GM18508 (cell line): ENCODE measurements around the gene ABCC11.
A peak's percentile ranks its signal among the peaks of the same experiment; 100 is the strongest.
"Not testable (repeated sequence)": the region's sequence is repeated elsewhere in the genome, so short reads cannot be mapped to it uniquely, and the experiment has no call there.

ENCODE experiments used
- ATAC-seq: cut with Tn5 transposase; IDR thresholded peaks from one replicate; pipeline ENCODE4 v1.9.1; 2021; ENCODE audit warnings: moderate number of reproducible peaks; ENCODE audit not compliant: insufficient read depth, unreplicated experiment

Gene ABCC11

DNA sequence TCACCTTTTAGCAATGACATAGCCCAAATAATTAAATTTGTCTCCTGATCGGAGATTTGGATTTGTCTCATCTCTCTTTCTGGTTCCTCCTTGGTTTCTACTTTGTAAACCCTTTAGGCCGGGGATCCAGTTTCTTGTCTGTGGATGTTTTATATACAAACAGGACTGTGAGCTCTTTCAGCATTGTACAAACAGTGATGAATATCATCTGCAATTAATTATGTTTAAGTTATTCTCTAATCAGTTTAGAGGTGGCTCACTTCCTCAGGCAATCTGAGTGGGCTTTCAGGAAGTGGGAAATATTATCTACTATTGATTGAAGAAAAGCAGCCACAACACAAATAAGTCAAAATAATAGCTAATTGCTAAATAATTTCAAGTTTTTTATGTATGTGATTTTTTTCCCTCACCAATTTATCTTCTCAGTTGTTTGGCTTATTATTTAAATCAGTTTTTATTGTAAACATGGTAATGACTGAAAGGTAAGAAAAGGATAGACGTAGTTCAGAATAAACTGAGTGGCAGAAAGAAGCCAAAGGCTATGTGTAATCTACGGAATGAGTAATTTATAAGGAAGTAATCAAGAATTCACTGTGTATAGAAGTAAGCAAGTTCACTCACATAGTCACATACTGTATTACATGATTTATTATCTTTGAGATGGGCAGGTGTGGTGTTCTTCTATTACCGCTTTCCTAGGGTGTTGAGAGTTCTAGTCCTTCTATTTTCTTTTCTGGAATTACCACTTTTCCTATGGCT, 3.4 kb upstream of the ABCC11 start:
- no peak for ATAC-seq

DNA sequence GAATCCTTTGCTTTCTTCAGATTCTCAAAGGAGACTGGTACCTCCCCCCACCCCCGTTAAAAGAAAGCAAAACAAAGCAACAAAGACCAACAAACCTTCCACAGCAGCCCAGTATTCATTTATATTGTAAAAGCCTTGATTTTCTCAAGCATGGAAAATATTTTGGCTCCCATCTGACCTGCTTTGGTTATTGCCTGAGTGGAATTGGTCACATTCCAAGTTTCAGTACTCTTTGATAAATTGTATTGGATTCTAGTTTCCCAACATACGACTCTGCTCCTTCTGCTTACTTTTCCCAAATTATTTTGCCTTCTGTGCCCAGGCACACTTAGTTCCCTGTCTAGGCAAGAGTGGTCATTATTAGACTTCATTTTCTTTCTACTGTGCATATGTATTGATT, 1.3 kb downstream of the ABCC11 start:
- no peak for ATAC-seq

DNA sequence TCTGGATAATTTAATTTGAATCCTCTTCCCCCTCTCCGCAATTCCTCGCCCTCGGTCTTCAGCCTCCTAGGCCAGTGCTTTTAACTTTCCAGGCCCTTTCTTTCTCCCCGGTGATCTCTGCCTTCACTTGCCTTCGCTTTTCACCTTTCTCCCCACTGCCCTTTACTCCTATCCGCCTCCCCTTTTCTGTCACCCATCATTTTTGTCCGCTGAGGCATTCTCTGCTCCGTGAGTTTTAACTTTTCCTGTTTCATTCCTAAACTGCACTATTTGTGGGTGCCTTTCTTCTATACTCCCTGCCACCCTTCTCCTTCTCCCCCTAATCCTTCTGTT, 2.5 kb downstream of the ABCC11 start:
- no peak for ATAC-seq

DNA sequence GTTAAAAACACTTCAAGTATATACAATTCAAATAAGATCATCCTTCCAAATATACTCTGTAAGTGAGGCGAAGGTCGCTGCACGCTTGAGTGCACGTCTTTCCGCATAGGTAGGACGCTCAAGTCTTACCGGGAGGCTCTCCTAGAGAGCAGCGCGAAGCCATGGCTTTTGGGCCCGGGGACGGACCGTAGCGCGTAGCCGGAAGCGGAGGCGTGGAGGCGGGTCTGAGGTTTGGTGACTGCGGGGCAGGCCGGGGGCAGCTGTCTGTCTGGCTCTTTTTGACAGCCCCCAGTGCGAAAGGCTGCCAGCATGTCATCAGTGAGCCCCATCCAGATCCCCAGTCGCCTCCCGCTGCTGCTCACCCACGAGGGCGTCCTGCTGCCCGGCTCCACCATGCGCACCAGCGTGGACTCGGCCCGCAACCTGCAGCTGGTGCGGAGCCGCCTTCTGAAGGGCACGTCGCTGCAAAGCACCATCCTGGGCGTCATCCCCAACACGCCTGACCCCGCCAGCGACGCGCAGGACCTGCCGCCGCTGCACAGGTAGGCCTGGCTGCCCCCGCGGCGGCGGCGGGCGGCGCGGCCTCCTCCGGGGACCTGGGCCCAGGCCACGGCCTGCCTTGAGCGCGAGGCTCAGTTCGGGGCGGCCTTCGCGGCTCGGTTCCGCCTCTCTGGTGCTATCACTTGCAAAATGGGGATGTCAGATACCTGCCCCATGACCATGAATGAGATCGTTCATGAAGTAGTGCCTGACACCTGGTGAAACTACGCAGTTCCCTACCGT, 3.1 kb downstream of the ABCC11 start, which contains the start of gene LONP2:
Gene LONP2, plus strand, starts transcription at position 221 of the 783 bp plus-strand sequence. Its CDS starts 89 bp downstream, at position 310.
- ATAC-seq: peak; percentile 74

DNA sequence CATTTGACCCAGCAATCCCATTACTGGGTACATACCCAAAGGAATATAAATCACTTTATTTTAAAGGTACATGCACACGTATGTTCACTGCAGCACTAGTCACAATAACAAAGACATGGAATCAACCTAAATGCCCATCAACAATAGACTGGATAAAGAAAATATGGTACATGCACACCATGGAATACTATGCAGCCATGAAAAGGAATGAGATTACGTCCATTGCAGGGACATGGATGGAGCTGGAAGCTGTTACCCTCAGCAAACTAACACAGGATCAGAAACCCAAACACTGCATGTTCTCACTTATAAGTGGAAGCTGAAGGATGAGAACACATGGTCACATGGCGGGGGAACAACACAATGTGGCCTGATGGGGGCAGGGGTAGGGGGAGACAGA, 7.2 kb downstream of the ABCC11 start:
- ATAC-seq: not testable (repeated sequence)

DNA sequence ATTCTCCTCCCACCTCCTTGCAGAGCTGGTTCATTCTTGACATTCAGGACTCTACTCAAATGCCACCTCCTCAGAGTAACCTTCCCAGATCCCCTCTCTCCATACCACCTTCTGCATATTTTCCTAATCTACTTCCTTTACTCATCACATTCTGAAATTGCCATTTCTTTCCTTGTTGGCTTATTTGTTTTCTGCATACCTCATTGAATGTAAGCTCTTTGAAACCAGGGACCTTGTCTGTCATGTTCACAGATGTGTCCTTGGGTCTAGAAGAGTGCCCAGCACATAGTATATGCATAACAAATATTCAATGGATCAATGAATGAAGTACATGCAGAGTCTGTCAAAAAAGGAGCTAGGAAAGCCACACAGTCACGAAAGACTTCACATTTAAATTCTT, 11.1 kb downstream of the ABCC11 start:
- ATAC-seq: no peak

DNA sequence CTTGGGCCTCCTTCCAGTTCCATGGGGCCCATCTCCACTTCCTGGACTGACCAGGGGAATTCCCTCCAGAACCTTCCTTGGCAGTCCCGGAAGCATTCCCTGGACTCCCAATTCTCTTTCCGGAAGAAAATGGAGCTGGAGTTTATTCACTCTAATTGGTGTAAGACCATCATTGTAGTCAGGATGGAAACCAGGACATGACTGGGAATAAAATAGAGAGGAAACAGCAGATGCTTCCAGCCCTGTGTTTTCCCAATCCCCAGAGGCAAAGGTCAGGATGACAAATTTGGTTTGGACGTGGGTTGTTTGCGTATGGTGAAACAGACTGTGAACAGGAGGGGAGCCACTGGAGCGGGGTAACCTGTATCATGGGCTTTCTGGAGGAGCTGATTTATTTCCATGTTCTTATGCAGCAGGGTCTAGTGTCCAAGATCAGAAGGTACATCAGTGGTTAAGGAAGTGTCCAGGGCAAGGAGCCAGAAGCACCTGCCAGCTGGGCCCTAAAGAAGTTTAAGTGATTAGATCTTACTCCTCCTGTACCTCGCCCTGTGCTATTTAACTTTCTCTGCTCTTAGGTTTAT, 11.7 kb downstream of the ABCC11 start:
- no peak for ATAC-seq

DNA sequence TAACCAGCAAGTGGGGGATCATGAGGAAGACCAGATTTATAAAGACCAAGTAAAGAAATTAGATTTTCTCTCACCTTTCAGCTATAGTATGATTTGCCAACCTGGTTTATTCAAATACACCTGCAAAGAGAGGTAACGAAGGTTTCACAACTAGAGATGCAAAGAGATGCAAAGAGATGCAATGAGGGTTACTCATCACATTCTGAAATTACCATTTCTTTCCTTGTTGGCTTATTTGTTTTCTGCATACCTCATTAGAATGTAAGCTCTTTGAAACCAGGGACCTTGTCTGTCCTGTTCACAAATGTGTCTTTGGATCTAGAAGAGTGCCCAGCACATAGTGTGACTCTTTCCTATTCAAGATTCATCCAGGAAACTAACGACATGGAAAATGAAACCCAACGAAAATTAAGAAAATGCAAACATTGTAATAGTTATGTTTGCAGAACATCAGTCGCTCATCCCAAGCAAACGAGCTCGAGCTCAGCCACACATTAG, 12.2 kb downstream of the ABCC11 start:
- no peak for ATAC-seq

DNA sequence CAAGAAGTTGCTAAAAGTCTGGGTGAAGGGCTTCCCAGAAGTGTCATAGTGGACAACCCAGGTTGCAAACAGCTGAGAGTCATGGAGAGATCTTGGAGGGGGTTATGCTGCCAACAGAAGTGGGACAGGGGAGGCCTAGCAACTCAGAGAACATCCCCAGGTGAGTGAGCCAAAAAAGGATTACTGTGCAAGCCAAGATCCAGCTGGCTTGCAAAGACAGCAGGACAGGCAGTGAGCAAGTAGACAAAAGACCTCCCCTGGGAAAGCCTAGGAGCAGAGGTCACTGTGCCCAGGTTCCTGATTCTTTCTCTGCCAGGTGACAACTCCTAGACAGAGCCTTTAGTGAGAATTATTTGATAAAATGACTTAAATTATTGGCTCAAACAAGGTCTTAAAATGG, 12.7 kb downstream of the ABCC11 start:
- no peak for ATAC-seq

DNA sequence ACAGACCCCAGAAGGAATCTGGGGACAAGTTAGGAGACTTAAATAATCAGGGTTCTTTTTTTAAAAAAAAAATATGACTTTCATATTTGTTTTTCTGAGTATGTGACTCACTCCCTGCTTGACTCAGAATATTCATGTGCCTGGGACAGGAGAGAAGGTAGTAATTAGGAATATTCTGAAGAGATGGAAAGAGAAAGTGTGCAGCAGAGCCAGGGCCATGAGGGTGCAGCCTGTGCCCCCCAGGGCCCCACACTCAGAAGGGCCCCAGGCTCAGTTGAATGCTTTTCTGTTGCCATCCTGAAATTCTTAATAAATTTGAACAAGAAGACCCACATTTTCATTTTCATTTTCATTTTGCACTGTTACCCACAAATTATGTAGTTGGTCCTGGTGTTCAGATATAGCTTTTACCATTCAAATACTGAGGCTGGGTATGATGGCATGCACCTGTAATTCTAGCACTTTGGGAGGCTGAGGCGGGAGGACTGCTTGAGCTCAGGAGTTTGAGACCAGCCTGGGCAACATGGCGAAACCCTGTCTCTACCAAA, 14.8 kb downstream of the ABCC11 start:
- no peak for ATAC-seq

DNA sequence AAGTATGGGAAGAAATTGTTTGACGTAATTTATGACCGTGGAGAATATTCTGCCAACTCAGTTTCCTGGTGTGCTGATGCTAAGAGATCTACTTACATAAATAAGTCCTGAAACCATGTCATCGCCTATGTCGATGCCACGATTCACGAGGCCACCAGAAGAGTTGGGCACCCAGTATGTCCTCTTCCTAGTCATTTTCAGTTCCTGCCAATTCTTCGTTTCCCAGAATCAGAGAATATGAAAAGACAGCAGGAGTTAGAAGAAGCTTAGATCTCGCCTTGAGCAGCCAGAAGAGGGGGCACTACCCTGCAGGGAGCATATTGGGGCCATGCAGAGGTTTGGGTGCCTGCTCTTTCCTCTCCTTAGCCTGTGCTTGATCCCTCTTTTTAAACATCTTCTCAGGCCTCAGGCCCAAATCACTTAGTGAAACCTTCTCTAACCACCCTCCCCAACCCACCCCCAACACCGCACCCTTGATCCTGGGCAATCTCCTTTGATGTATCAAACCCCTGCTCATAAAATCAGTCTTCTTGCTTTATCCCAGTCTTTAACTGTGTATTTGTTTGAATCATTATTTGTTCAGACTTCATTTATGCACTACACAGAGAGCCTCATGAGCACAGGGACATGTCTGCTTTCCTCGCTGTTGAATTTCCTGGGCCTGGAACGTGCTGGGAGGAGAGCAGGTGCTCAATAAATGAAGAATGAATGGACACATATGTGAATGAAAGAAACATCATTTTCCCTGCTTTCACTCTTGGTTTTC, 15.4 kb downstream of the ABCC11 start:
- ATAC-seq: no peak

DNA sequence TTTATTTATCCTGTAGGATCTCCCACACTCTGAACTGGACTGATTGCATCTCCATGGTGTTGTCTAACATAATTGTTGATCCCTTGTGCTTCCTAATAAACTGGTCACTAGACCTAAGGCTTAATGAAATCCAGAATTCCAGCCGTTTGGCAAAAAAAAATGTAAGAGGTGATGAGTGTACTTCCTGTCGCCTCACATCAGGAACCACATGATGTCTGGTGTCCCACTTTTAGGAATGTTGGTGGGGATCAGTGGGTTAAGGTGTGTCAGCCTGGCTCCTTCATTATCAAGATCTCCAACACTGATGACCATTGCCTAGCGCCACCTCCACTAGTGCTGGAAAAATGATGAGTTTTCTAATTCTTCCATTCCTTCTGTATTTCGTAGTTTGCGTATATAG, 21.9 kb downstream of the ABCC11 start:
- no peak for ATAC-seq

DNA sequence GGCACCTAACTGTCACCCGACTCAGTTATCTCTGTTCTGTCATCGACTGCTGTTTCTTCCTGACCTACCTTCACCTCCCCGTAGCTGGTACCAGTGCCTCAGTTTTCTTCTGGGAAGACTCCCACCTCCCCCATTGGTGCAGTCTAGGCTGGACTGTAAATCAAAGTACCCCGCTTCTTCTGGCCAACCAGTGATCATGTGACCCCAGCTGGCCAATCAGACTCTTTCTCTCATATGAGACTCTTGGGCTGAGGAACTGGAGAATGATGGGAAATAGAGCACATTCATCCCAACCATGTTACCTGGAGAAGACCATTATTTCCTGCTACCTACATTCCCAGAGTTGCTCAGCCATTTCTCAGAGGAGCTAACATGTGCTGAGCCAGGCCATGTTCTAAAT, 23.8 kb downstream of the ABCC11 start:
- no peak for ATAC-seq

DNA sequence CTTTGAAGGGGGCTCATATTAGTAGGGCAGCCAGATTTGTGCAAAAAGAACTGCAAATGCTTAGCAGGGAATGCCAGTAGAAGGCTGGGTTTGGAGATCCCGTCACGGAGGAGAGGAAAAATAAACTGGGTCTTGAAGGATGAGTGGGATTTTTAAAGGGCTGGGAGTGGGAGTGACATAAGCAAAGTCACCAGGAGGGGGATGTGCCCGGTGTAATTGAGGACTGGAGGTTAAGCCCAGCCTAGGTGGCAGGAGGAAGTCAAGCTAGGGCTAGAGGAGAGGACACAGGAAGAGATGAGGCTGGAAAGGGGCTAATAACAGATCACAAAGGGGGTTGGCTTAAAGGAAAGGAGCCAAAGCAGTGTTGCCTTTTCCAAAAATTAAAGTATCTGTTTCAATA, 26.4 kb downstream of the ABCC11 start:
- no peak for ATAC-seq

DNA sequence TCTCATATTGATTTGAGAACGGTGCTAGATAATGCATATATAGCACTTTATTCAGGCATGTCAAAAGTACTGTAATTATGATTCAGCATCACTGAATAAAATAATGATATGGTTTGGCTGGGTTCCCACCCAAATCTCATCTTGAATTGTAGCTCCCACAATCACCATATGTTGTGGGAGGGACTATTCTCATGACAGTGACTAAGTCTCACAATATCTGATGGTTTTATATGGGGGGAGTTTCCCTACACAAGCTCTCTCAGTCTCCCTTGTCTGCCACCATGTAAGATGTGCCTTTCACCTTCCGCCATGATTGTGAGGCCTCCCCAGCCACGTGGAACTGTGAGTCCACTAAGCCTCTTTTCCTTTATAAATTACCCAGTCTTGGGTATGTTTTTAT, 28.9 kb downstream of the ABCC11 start:
- ATAC-seq: no peak

DNA sequence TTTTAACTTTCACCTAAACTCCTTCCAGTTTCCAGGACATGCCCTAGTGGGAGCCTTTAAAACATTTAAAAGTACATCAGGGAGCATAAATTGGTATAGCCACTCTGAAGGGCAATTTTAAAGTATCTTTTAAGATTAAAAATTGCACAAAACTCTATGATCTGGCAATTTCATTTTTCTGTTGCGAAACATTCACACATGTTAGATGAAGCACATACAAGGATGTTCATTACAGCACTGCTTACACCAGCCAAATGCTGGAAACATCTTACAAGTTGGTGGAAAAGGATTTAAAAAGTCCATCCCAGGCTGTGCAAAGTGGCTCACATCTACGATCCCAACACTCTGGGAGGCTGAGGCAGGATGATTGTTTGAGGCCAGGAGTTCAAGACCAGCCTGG, 29.6 kb downstream of the ABCC11 start:
- ATAC-seq: no peak

DNA sequence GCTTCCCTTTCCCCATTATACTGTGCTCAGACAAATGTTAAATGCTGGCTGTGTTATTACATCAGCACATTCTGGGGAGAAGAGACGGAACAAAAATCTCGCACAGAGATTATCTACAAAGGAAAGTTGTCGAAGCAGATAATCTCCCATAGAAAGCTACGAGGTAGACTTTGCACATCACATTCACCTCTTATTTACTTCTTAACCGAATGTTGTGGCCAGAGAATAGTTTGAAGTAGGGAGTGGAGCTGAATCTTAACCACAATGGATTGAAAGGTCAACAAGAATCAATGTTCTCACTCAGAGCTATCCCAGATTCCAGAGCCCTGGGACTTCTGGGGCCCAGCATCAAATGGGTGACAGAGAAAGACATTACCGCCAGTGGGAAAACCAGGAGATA, 31.6 kb downstream of the ABCC11 start:
- ATAC-seq: no peak

DNA sequence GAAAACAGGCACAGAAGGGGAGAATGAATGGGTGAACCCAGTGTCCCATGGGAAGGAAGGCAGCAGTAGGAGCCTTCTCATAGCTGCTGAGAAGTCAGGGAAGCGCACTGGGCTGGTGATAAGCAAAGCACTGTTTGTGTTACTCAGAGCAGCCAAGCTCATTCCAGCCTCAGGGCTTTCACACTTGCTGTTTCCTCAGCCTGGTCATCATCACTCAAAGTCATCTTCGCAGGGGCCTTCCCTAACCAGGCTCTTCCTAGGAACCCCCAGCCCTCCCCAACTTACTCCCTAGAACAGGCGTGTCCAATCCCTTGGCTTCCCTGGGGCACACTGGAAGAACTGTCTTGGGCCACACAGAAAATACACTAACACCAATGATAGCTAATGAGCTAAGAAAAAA, 35.3 kb downstream of the ABCC11 start:
- ATAC-seq: no peak

DNA sequence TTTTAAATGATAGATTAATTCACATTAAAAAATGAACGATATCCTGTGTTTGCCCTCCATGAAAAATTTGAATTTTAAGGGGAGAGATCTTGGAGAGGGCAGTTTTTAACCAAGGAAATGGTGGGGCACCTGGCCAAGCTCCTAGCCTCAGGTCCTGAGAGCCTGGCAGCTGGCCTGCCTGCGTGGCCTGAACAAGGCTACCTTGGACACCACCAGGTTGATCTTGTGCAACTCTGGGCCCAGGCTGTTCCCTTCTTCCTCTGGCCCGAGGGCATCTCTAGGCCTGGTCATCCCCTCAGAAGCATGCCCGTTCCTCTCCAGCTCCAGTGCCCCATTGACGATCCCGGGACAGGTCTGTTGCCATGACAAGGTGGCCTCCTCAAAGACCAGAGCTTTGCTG, 36.6 kb downstream of the ABCC11 start:
- no peak for ATAC-seq

DNA sequence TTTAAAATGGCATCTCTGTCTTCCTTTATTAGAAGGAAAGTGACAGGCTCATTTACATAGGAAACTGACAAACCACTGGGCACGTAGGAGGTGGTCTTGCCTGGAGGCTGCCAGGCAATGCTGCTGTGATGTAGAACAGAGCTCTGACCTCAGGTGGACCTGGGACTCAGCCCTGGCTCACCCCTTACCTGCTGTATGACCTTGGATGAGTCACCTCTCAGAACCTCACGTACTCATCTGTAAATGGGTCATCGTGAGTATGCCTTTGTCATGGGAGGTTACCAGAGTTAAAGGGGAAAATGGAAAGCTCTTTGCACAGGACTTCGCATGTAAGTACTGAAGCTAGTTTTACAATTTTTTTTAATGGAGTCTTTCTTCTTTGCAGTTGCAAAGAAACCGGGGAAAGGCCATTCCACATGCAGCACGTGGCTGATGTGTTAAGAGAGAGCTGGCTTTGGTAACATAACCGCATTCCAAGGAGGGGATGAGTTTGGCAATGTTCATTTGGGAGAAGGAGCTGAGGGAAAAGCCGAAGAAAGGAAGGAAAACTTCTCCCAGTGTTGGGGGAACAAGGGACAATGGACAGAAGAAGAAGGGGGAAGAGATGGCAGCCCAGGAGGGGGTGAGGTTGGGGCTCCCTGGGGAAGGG, 40.6 kb downstream of the ABCC11 start:
- no peak for ATAC-seq
